Fibroblast of lung (primary cell): ENCODE data around the gene SPANXN5.

Source experiments
- CTCF ChIP-seq, 2 donors: IDR thresholded peaks in 1 of 2; conservative IDR thresholded peaks in 1 of 2; 1 replicate in 1 of 2; 2 replicates in 1 of 2; pipeline ENCODE4 v1.5.1; 2011 to 2012; ENCODE audit warnings: low read length in 2 of 2, control low read depth in 1 of 2, inconsistent platforms in 1 of 2, low read depth in 1 of 2, mild to moderate bottlenecking in 1 of 2
- EZH2 ChIP-seq: IDR thresholded peaks from 2 replicates; pipeline ENCODE4 v1.5.1; 2012; ENCODE audit warnings: low read length, control low read depth, mild to moderate bottlenecking; ENCODE audit errors: missing control alignments

- TF ChIP-seq CTCF (conservative IDR thresholded peaks at IDR 0.05 in 1 of 2, IDR thresholded peaks at IDR 0.05 in 1 of 2; ENCODE audit: low read depth in 1 of 2, low read length in 2 of 2), result no peak
- TF ChIP-seq EZH2, result no peak
Measured at GRCh38 chrX:52821079-52821760, 24.0 kb upstream of the SPANXN5 start.
